GM12892 (cell line): Measurements from ENCODE around the gene PGAP2.
A peak's percentile ranks its signal among the peaks of the same experiment; 100 is the strongest.
"Not testable (repeated sequence)": the region's sequence is repeated elsewhere in the genome, so short reads cannot be mapped to it uniquely, and the experiment has no call there.

ENCODE experiments used
- DNase-seq: peaks from one replicate; pipeline ENCODE4 v3.0.0; 2011; ENCODE audit not compliant: insufficient read length
- FAIRE-seq: peaks from 2 replicates; lab custom pipeline; 2011; peaks lifted over from hg19 to GRCh38; lab: Jason Lieb, UNC
- POLR2A ChIP-seq: IDR thresholded peaks from 2 replicates; pipeline ENCODE4 v1.6.1; 2011; ENCODE audit warnings: low read depth, low read length, control low read depth
- POLR2AphosphoS5 ChIP-seq: IDR thresholded peaks from 2 replicates; pipeline ENCODE4 v1.6.1; 2011; ENCODE audit warnings: low read depth, low read length, control low read depth
- TAF1 ChIP-seq: IDR thresholded peaks from 2 replicates; pipeline ENCODE4 v1.6.1; 2011; ENCODE audit warnings: low read depth, mild to moderate bottlenecking, control low read depth, low read length, borderline replicate concordance

The PGAP2 gene

DNA sequence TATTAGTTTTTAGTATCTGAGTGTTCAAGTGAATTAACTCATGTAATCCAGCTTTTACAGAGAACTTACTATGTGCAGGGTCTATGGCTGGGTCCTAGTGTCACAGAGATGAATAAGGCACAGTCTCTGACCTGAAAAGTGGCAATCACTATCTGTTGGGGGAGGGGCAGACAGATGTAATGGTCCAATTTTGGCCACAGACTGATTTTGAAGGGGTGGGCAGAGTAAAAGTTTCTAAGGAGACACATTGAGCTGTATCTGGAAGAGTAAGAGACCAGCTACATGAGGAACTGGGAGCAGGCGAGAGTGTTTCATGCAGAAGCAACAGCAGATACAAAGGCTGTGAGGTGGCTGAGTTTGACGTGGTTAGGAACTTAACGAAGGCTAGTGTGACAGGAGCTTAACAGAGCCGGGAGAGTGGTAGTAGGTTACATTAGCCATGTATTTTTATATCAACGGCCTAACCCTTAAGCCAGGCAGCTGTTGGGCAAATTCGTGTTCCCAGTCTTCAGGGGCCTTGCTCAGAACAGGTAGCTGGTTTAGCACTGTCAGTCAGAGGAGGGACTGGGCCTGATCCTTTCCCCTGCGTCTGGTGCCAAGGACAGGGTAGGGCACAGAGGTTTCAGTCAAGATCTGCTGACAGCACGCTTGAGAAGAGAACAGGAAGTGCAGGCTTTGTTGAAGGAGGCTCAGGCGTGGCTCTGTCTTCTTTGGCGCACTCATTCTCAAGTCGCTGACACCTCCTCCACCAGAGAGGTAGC lies 45.7 kb downstream of the PGAP2 start:
- DNase-seq (no peak), FAIRE-seq (no peak)
- TF ChIP-seq POLR2A (peak; percentile 74), TAF1 (peak; percentile 82), POLR2AphosphoS5 (peak; percentile 68; the same call in 1 of the 2 replicates)

DNA sequence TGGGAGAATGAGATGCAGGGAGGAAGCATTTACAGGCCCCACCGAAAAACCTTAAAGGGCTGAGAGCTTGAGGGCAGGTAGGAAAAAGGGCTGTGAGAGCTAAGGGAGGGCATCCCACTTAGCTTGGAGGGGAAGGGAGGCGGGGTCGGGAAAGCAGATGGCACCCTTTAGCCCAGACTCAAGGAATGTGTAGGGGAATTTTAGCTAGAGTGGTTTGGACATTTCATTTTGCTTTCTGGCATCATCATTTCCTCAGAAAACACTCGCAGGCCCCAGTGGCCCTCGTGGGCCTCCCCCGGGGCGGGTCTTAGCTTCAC lies 46.3 kb downstream of the PGAP2 start:
- no peak for FAIRE-seq
- TF ChIP-seq POLR2A (no peak; the same call in 1 of the 2 replicates), TAF1 (no peak), POLR2AphosphoS5 (no peak)
- DNase-seq: no peak

GRCh38 chr11:3854977-3855807 lies 46.8 kb downstream of the PGAP2 start, which contains the start of gene STIM1:
TSS of gene STIM1 (plus strand) at chr11:3855664. CDS start at chr11:3856271, 607 bp downstream.
- FAIRE-seq (peak; percentile 99), DNase-seq (peak; percentile 82)
- TF ChIP-seq POLR2A (no peak), TAF1 (no peak), POLR2AphosphoS5 (no peak)

DNA sequence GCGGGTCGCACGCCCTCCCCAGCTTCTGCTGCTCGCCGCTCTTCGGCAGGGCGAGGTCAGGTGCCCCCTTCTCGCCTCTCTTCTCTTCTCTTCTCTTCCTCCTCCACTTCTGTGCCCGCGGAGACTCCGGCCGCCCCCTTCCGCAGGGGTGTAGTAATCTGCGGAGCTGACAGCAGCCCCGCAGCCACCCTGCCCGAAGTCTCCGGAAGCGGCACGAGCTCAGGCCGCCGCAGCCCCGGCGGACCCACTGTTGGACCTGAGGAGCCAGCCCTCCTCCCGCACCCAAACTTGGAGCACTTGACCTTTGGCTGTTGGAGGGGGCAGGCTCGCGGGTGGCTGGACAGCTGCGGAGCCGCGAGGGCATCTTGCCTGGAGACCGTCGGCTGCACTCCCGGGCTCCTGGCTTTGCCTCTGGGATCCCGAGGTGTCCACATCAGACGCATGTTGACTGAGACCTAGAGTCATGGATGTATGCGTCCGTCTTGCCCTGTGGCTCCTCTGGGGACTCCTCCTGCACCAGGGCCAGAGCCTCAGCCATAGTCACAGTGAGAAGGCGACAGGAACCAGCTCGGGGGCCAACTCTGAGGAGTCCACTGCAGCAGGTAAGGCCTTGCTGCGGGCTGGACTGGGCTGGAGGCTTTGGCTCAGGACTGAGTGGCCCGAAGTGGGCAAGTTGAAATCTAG lies 47.6 kb downstream of the PGAP2 start:
- DNase-seq (no peak), FAIRE-seq (peak; percentile 74)

GRCh38 chr11:3856856-3857553 lies 48.6 kb downstream of the PGAP2 start:
- FAIRE-seq (peak; percentile 38), DNase-seq (no peak)
- TF ChIP-seq POLR2A (no peak), POLR2AphosphoS5 (no peak), TAF1 (no peak)

More for the DNA sequence above, 47.6 kb downstream of the PGAP2 start:
- TF ChIP-seq TAF1 (no peak), POLR2A (no peak), POLR2AphosphoS5 (no peak)

DNA sequence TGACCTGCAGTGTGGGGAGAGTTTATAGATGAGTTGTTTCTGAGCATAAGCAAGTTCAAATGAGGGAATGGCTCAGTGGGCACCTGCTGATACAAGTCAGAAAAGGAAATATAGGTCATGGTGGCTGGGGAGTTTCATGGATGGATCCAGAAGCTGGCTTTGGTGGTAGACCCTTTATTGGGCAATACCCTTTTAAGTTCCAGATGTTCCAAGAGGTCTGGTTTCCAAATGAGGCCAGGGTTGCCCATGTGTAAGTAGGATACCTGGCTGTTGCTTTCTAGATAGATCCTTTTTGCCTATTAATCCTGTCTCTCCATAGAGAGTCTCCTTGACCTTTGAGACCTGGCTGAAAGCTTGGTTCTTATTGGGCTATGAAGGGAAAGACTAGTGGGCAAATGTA lies 49.3 kb downstream of the PGAP2 start:
- peak; percentile 38 for FAIRE-seq

DNA sequence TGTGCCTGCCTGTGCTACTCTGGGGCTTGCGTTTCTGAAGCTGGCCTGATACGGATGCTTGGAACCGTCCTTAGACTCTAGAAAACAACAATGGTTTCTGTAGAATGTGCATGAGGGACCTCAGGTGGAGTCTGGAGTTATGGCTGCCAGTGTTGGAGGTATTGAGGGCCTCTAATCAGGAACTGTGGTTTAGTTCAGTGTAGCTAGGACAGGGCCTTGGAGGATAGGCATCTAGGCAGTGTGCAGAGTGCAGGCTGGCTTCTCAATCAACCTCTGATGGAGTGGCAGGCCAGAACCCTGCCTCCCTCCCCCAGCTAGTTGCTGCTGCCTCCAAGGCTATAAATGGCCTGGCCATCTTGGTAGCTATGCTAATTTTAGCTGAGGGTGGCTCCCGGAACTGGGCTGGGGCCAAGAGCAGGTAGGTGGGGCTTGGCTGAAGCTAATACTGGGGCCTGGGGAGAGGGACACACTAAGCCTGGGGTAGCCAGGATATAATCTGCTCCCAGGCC lies 51.1 kb downstream of the PGAP2 start:
- DNase-seq (no peak), FAIRE-seq (peak; percentile 84)
- peak; percentile 61; the same call in 1 of the 2 replicates for TF ChIP-seq POLR2A
- TF ChIP-seq POLR2AphosphoS5: no peak
- no peak for TF ChIP-seq TAF1

More for the DNA sequence above, 49.3 kb downstream of the PGAP2 start:
- TF ChIP-seq TAF1: no peak
- TF ChIP-seq POLR2AphosphoS5: no peak
- TF ChIP-seq POLR2A: no peak
- DNase-seq: no peak

GRCh38 chr11:3860375-3860774 lies 52.0 kb downstream of the PGAP2 start:
- no peak for DNase-seq
- FAIRE-seq: no peak
- TF ChIP-seq TAF1 (no peak), POLR2A (no peak), POLR2AphosphoS5 (no peak)

- DNase-seq: not testable (repeated sequence)
- peak; percentile 62 for FAIRE-seq
These were observed 52.6 kb downstream of the PGAP2 start for GRCh38 chr11:3860898-3861393.

GRCh38 chr11:3861683-3862082 lies 53.3 kb downstream of the PGAP2 start:
- TF ChIP-seq TAF1 (no peak), POLR2A (no peak), POLR2AphosphoS5 (no peak)
- no peak for DNase-seq
- no peak for FAIRE-seq
